ENCODE results near the gene UGT1A10. TPM values are rescaled to one million over a fixed set of nuclear protein-coding genes. Genes with fewer than 3 reads are reported as not detected.

UGT1A10 gene
- total and polyA plus RNA-seq, 10 of the 15 experiments (the other 5 are each of a cell fraction or from before 2014, with no cell fraction given), result not detected

GRCh38 chr2:233702238-233702637 is 66.0 kb downstream of the UGT1A10 start:
- POLR2A ChIA-PET, result no interaction called here
- SMC1A ChIA-PET (ENCODE audit: uncharacterized antibody, unreplicated experiment), result no interaction called here
- H3K9me3 ChIP-seq (replicated peaks; ENCODE audit: control insufficient read depth, insufficient read depth, low read length), result no peaks in the 10 kb centered on the region
- no peaks in the 10 kb centered on the region for H3K27me3 ChIP-seq (replicated peaks in 1 of 2; ENCODE audit: control insufficient read depth in 2 of 2, insufficient read depth in 2 of 2, low read length in 1 of 2)
- DNase-seq (ENCODE audit: low read depth, low spot score), result no peak
- intact Hi-C loops (cut with micrococcal nuclease; ENCODE audit: unreplicated experiment), result no loop called here
- no peaks in the 10 kb centered on the region for H4K20me1 ChIP-seq (ENCODE audit: control insufficient read depth, insufficient read depth)
- RAD21 ChIA-PET (ENCODE audit: unreplicated experiment), result no interaction called here
- no peak overlapping the region for H3K9ac ChIP-seq (ENCODE audit: control insufficient read depth, insufficient read depth, low read length)
- H3K27ac ChIP-seq (ENCODE audit: control insufficient read depth, insufficient read depth), result no peak overlapping the region
- no peak for FAIRE-seq
- no peak overlapping the region for H3K4me3 ChIP-seq
- CTCF ChIA-PET, result no interaction called here
- H3K4me2 ChIP-seq (ENCODE audit: control insufficient read depth, insufficient read depth), result no peak overlapping the region
- no peaks in the 10 kb centered on the region for H3K79me2 ChIP-seq (ENCODE audit: control insufficient read depth, insufficient read depth, low read length)
- no peak overlapping the region for H2AFZ ChIP-seq (ENCODE audit: control insufficient read depth, low read depth, low read length)
- no peaks in the 10 kb centered on the region for H3K36me3 ChIP-seq (ENCODE audit: control insufficient read depth in 2 of 2, insufficient read depth in 2 of 2, low read length in 1 of 2)
- H3K4me1 ChIP-seq (ENCODE audit: control insufficient read depth, insufficient read depth, low read length), result no peaks in the 10 kb centered on the region
- in situ Hi-C loops (cut with MboI), result no loop called here
- no TSS peak for BruUV-seq (replicated peaks)
- WGBS (ENCODE audit: insufficient coverage, insufficient replicate concordance, low lambda C conversion rate, missing lambda C conversion rate), result 35% methylated on average over 3 of the region's 3 CpGs
- ATAC-seq, result no peak
- no peak for TF ChIP-seq PAX5 (IDR thresholded peaks at IDR 0.05; ENCODE audit: borderline replicate concordance, low read depth, low read length)
- no peak for TF ChIP-seq ZNF687 (IDR thresholded peaks at IDR 0.05)
- TF ChIP-seq ZNF384 (IDR thresholded peaks at IDR 0.05; ENCODE audit: borderline replicate concordance, low read depth, low read length), result no peak
- TF ChIP-seq FOXM1 (IDR thresholded peaks at IDR 0.05; ENCODE audit: low read depth, low read length), result no peak
- TF ChIP-seq HDGF (IDR thresholded peaks at IDR 0.05), result no peak
- no peak for TF ChIP-seq SIX5 (IDR thresholded peaks at IDR 0.05; ENCODE audit: low read depth, low read length, severe bottlenecking)
- TF ChIP-seq TCF7 (IDR thresholded peaks at IDR 0.05; ENCODE audit: borderline replicate concordance), result no peak
- TF ChIP-seq HDAC2 (IDR thresholded peaks at IDR 0.05), result no peak
- TF ChIP-seq RBBP5 (conservative IDR thresholded peaks at IDR 0.05), result no peak
- no peak for TF ChIP-seq ZNF217 (IDR thresholded peaks at IDR 0.05)
- no peak for TF ChIP-seq E4F1 (IDR thresholded peaks at IDR 0.05; ENCODE audit: borderline replicate concordance, partially characterized antibody)
- no peak for TF ChIP-seq MTA3 (IDR thresholded peaks at IDR 0.05; ENCODE audit: borderline replicate concordance, low read length)
- TF ChIP-seq ZSCAN29 (IDR thresholded peaks at IDR 0.05), result no peak
- TF ChIP-seq IRF4 (IDR thresholded peaks at IDR 0.05; ENCODE audit: low read depth, low read length), result no peak
- no peak for TF ChIP-seq BCL11A (IDR thresholded peaks at IDR 0.05; ENCODE audit: low read depth, low read length)

Data from GM12878 (cell line).